Testis (tissue), 3 donors: ENCODE data around the gene RSPO3. TPM values are rescaled to one million over a fixed set of nuclear protein-coding genes. Genes with fewer than 3 reads are reported as not detected.

Experiments
- DNase-seq: peaks from one replicate; pipeline ENCODE4 v3.0.0-alpha.2; 2019
- H3K27ac ChIP-seq, 2 donors: fragments of 200-600 bp; sonication (generic); one replicate each; pipeline ENCODE4 v1.5.1; 2019
- H3K27me3 ChIP-seq: fragments of 200-600 bp; sonication (generic); one replicate; pipeline ENCODE4 v1.5.1; 2019
- H3K36me3 ChIP-seq: fragments of 200-600 bp; sonication (generic); one replicate; pipeline ENCODE4 v1.5.1; 2017; ENCODE audit warnings: low read depth; ENCODE audit errors: missing control alignments
- H3K4me1 ChIP-seq: fragments of 200-600 bp; sonication (generic); one replicate; pipeline ENCODE4 v1.5.1; 2019
- H3K4me3 ChIP-seq, 2 donors: fragments of 200-600 bp; sonication (generic); one replicate each; pipeline ENCODE4 v1.5.1; 2017 to 2019
- H3K9me3 ChIP-seq: fragments of 200-600 bp; sonication (generic); one replicate; pipeline ENCODE4 v1.5.1; 2017
- CTCF ChIP-seq, 3 experiments: fragments of 450-650 bp in 2 of 3; fragments of 200-600 bp in 1 of 3; sonication (generic) in 1 of 3; IDR thresholded peaks; one replicate each; pipeline ENCODE4 v1.5.1; 2016 to 2019; ENCODE audit warnings: antibody characterized with exemption in 3 of 3, mild to moderate bottlenecking in 2 of 3, moderate library complexity in 1 of 3
- POLR2A ChIP-seq: fragments of 450-650 bp; IDR thresholded peaks from one replicate; pipeline ENCODE4 v1.6.1; 2017; ENCODE audit warnings: antibody characterized with exemption, mild to moderate bottlenecking, moderate library complexity
- WGBS, 2 donors: methylation state at CpG; one replicate each; pipeline ENCODE4 v1.1.5; 2018; 5-methylcytosine and 5-hydroxymethylcytosine counted together
- intact Hi-C: fragments of 100-400 bp; cut with DNase I; formaldehyde crosslinking; loops from one replicate; pipeline ENCODE4 v1.15.1; 2023; ENCODE audit warnings: low total_unique reads
- polyA plus RNA-seq: library from polyadenylated mRNA; stranded (reverse); fragments of 350-450 nt; fragmentation: Illumina TruSeq; extraction: RNeasy Lipid Tissue Mini Kit (QIAGEN cat#74804); gene quantifications from one replicate; pipeline ENCODE4 v1.2.3, GENCODE V29; 2014; ENCODE audit warnings: low read depth, low replicate concordance; ENCODE audit not compliant: insufficient read depth
- total RNA-seq, 2 donors: library from RNA; depleted of rRNA; stranded (reverse); fragments of >200 nt; gene quantifications; one replicate each; pipeline ENCODE4 v1.2.3, GENCODE V29; 2016

RSPO3 gene
- total and polyA plus RNA-seq, 3 donors from 2014 or later, result 0.06 to 6.6 (median 1.5) TPM

- TF ChIP-seq CTCF (IDR thresholded peaks at IDR 0.05), result no peak
- TF ChIP-seq POLR2A, result no peak
- WGBS, 2 donors, result 47 to 50% methylated on average over 1 of the region's 1 CpG
- H3K4me1 ChIP-seq, result no peaks in the 10 kb centered on the region
- H3K9me3 ChIP-seq, result no peaks in the 10 kb centered on the region
- no peak overlapping the region for H3K4me3 ChIP-seq
- no peaks in the 10 kb centered on the region for H3K27me3 ChIP-seq
- intact Hi-C loops, result no loop called here
- no peak for DNase-seq
- H3K36me3 ChIP-seq, result no peaks in the 10 kb centered on the region
- no peak overlapping the region for H3K27ac ChIP-seq
These were observed 125.0 kb downstream of the RSPO3 start for GRCh38 chr6:127243501-127243900.

Other genes starting within 250 kb of the RSPO3 start
- gene RNF146, start 148.2 kb downstream of the RSPO3 start, total RNA-seq, result 10 to 100 TPM; 52.7 to 66.3 TPM
- gene RNF146, start 148.2 kb downstream of the RSPO3 start, polyA plus RNA-seq, result 55.8 TPM
- gene ECHDC1, start 224.9 kb downstream of the RSPO3 start, total RNA-seq, result 10 to 100 TPM; 34.9 to 37.6 TPM
- 30.9 TPM for gene ECHDC1, start 224.9 kb downstream of the RSPO3 start, polyA plus RNA-seq